Astrocyte of the cerebellum (primary cell): Measurements from ENCODE around the gene TRABD.

Experiments used
- DNase-seq: peaks from one replicate; pipeline ENCODE4 v3.0.0-alpha.2; 2011; ENCODE audit warnings: low read depth
- H3K4me3 ChIP-seq: 2 replicates; pipeline ENCODE4 v1.5.1; 2011; ENCODE audit warnings: mild to moderate bottlenecking, low read depth, low read length, moderate library complexity
- in situ Hi-C: cut with HindIII; loops from 2 replicates; pipeline ENCODE4 v1.10.0; 2017; ENCODE audit warnings: low sequenced_read_pairs
- TF ChIP-seq, protein P1 (sequence below): IDR thresholded peaks from 2 replicates; pipeline ENCODE4 v1.5.1; 2012; ENCODE audit warnings: low read length, low read depth, moderate library complexity, mild to moderate bottlenecking; ENCODE audit errors: missing control alignments

TRABD gene

DNA sequence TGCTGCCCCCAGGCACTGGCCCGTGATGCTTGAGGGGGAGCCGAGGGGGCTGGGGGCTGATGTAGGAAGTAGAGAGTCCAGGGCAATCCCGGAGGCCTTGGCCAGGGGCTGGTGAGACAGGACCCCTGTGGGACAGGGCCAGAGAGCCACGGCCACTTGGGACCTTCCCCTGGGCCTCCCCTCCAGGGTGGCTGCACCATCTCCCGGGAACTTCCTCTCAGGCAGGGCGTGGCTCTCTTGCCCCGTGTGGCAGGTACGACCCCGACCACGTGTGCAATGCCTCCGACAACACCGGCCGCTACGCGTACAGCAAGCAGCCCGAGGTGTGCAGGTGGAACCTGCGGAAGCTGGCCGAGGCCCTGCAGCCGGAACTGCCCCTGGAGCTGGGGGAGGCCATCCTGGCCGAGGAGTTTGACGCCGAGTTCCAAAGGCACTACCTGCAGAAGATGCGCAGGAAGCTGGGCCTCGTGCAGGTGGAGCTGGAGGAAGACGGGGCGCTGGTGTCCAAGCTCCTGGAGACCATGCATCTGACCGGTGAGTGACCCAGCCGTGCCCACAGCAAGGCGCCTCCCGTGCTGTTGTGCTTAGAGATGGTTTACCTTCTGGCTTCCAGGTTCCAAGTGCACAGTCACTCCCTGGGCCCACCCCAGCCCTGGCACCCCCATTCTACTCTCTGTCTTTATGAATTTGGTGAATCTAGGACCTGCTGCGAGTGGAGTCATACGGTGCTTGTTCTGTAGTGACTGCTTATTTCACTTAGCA is 24.8 kb downstream of the TRABD start:
- no peak for DNase-seq
- TF ChIP-seq, protein P1, sequence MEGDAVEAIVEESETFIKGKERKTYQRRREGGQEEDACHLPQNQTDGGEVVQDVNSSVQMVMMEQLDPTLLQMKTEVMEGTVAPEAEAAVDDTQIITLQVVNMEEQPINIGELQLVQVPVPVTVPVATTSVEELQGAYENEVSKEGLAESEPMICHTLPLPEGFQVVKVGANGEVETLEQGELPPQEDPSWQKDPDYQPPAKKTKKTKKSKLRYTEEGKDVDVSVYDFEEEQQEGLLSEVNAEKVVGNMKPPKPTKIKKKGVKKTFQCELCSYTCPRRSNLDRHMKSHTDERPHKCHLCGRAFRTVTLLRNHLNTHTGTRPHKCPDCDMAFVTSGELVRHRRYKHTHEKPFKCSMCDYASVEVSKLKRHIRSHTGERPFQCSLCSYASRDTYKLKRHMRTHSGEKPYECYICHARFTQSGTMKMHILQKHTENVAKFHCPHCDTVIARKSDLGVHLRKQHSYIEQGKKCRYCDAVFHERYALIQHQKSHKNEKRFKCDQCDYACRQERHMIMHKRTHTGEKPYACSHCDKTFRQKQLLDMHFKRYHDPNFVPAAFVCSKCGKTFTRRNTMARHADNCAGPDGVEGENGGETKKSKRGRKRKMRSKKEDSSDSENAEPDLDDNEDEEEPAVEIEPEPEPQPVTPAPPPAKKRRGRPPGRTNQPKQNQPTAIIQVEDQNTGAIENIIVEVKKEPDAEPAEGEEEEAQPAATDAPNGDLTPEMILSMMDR = no peak
- no peak overlapping the region for H3K4me3 ChIP-seq
- in situ Hi-C loops = no loop called here

DNA sequence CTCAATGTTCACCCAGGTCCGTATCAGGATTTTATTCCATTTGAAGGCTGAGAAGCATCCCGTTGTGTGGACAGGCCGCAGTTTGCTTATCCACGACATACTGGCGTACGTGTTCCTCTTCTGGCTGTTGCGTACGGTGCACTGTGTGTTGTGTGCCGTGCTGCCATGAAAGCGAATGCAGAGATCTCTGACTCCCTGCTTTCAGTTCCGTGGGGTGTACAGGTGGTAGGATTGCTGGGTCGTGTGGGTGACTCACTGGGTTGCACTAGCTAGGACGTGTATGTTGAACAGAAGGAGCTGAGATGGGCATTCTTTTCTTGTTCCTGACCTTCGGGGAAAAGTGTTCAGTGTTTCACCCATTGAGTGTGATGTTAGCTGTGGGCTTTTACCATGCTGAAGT is 25.4 kb downstream of the TRABD start:
- in situ Hi-C loops = no loop called here
- H3K4me3 ChIP-seq = no peak overlapping the region
- TF ChIP-seq, protein P1 = no peak
- no peak for DNase-seq

DNA sequence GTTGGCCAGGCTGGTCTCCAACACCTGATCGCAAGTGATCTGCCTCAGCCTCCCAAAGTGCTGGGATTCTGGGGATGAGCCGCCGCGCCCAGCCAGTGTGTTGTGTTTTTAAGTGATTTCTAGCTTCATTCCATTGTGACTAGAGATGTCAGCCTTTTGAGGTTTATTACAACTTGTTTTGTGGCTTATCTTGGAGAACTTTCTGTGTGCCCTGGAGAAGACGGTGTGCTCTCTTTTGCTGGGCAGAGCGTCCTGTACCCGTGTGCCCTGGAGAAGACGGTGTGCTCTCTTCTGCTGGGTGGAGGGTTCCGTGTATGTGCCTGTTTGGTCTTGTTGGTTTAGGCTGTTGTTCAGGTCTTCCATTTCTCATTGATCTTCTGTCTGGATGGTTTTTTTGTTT is 27.6 kb downstream of the TRABD start:
- no peak overlapping the region for H3K4me3 ChIP-seq
- DNase-seq = no peak
- in situ Hi-C loops = no loop called here
- TF ChIP-seq, protein P1 = no peak

DNA sequence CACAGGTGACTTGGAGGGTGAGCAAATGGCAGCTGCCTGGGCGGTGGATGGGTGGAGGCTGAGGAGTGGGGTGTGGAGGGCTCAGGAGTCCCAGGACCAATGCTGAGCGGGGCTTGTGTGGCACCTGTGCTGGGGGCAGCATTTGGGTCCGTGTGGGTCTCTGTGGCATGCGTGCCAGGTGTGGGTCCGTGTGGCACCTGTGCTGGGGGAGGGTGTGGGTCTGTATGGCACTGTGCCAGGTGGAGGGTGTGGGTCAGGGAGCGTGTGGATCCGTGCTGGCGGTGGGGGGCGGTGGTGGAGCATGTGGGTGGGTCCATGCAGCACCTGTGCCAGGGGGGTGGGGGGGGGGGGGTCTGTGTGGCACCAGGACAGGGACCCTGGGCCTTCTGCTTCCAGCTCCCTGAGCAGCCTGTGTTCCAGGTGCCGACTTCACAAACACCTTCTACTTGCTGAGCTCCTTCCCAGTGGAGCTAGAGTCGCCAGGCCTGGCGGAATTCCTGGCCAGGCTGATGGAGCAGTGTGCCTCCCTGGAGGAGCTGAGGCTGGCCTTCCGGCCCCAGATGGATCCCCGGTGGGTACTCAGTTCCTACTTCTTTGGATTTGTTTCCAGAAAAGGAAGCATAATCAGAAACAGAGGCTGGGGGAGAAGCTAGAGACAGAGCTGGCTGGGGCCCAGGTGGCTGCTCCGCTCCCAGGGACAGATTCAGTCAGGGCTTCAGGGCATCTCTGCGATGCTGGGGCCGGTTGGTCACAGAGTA is 29.8 kb downstream of the TRABD start:
- in situ Hi-C loops = no loop called here
- TF ChIP-seq, protein P1 = no peak
- DNase-seq = no peak
- no peak overlapping the region for H3K4me3 ChIP-seq

DNA sequence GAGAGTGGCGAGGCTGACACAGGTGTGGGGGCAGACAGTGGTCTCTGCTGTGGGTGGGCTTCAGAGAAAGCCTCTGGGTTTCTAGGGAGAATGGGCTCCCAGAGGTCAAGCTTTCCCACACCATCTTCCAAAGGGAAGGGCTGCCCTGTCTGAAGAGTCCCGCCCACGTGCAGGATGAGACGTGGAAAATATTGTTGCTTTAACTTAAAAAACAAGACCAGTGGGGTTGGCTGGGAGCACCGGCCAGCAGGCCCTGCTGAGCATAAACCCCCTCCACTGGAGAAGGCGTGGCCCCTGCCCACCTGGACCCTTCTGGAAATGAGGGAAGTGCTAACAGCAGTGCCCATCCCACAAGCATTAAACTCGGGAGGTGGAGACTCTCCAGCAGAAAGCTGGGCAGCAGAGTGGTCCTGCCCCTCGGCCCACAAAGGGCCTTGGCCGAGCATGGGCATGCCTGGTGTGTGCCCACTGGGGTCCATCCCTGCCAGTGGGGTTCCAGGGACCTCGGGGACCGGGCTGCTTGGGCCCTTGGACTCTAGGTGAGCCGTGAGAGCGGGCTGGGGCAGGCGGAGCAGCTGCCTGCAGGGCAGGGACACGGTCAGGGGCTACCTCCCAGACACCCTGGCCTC is 30.5 kb downstream of the TRABD start:
- no peak overlapping the region for H3K4me3 ChIP-seq
- DNase-seq = no peak
- TF ChIP-seq, protein P1 = no peak
- in situ Hi-C loops = no loop called here

DNA sequence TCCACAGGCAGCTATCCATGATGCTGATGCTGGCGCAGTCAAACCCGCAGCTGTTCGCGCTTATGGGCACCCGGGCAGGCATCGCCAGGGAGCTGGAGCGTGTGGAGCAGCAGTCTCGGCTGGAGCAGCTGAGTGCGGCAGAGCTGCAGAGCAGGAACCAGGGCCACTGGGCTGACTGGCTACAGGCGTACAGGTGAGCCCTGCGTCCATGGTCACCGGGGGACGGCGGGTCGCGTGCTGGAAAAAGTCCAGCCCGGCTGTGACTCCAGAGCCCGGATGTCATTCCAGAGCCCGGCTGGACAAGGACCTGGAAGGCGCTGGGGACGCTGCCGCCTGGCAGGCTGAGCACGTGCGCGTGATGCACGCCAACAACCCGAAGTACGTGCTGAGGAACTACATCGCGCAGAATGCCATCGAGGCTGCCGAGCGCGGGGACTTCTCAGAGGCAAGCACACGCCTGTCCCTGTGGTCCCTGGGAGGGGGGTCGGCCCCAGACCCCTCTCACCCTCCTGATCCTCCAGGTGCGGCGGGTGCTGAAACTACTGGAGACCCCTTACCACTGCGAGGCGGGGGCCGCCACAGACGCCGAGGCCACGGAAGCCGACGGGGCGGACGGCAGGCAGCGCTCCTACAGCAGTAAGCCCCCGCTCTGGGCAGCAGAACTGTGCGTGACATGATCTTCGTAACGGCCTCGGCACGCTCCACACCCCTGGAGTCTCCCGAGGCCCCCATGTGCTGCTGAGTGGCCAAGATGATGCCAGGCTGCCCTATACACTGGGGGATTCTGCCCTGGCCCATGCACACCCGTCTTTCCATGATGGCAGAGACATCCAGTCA is 31.2 kb downstream of the TRABD start:
- H3K4me3 ChIP-seq = no peak overlapping the region
- in situ Hi-C loops = no loop called here

More for the DNA sequence above, 31.2 kb downstream of the TRABD start:
- DNase-seq = no peak
- TF ChIP-seq, protein P1 = no peak
